Fibroblast of skin of abdomen (primary cell): Measurements from ENCODE around the gene ENO2.

Experiments used
- DNase-seq: peaks from one replicate; pipeline ENCODE4 v3.0.0-alpha.2; 2013

ENO2 gene

DNA sequence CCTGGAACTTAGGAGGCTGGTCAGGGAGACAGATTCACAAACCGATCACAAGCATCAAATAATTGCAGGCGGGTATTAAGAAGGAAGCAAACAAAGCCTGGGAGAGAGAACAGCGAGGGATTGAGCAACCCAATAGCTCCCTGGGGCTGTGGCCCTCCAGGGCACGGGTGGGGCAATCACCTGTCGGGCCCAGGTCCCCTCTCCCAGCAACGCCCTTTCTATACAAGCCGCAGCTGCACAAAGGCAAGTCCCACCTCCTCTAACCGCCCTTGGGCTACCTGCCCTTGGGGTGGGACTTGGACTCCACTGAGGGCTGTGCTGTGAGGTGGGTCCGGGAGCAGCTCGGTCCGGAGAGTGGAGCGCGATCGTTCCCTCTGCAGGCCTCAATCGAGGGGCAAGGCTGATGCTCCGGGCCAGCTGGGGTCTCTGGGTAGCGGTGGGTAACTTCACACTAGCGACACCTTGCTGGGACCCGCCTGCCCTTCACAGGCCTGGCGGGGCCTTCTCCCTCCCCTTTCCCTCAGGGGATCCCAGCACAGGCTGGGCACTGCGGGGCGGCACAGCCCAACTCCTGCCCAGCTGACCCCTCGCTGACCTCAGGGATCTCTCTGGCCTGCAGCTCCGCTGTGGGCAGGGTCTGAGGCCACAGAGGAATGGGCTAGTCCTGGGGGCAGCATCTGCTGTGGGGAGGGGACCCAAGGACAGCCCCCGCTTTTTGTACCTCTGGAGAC, 48.1 kb downstream of the ENO2 start:
- DNase-seq: no peak

DNA sequence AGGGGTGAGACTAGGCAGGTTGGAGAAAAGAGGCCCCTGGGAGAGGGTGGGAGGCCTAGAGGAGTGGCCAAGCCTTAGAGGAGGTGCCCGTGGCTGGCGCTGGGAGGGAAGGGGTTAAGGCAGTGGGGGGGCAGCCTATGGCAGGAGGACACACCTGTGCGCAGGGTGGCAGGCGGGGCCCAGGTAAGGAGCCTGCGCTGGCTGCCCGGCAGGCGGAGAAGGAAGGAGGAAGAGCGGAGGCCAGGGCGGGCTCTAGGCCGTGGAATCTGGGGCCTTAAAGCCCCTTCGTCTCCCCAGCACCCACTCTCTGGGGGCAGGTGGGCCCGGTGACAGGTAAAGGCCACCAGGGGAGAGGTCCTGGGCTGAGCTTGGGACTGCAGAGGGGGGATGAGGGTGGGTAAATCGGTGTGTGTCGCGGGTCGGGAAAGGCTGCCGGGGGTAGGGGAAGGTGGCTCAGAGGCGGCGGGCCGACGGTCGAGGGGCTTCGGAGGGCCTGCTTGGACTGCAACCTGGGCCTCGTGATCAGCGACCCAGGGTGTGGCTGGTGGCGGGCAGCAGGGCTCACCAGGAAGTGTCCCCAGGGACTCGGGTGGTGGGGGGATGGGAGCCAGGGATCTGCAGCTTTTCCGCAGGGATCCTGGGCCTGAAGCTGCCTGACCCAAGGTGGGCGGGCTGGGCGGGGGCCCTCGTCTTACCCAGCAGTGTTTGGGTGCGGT, 48.8 kb downstream of the ENO2 start:
- DNase-seq: no peak

DNA sequence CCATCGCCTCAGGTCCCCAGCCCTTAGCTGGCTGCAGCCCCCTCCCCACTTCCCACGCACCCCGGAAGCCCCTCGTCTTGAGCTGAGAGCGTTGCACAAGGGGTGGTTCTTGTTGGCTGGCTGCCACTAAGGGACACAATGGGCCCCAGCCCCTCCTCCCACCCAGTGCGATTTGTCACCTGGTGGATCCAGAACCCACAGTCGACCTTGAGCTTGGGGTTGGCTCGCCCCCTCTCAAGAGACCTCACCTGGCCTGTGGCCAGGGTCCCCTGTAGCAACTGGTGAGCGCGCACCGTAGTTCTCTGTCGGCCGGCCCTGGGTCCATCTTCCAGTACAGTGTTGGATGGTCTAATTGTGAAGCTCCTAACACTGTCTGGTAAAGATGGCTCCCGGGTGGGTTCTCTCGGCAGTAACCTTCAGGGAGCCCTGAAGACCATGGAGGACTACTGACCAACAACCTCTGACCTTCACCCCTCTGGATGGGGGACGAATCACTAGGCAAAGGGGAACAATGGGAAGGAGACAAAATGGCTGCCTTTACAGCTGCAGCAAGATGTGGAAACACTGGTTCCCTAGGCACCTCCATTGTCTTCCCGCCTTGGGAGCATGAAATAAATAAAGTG, 49.5 kb downstream of the ENO2 start:
- DNase-seq: no peak

DNA sequence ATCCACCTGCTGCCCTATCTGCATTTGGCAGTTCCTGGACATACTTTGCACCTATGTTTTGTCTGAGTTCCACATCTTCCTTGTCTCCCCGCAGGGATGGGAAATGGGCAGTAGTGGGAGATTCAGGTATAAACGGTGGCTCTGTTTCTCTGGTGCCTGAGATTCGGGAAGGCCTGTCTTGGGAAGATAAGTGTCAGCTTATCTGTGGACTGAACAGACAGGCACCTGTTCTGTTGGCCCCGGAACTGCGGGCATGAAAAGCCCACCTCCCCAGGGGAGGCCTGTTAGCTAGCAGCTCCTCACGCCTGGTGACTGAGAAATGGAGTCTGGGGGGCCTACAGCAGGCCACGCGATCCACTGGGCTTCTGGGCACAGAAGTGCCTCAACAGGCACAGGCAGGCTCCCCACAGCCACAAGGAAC, 50.2 kb downstream of the ENO2 start:
- DNase-seq: no peak

DNA sequence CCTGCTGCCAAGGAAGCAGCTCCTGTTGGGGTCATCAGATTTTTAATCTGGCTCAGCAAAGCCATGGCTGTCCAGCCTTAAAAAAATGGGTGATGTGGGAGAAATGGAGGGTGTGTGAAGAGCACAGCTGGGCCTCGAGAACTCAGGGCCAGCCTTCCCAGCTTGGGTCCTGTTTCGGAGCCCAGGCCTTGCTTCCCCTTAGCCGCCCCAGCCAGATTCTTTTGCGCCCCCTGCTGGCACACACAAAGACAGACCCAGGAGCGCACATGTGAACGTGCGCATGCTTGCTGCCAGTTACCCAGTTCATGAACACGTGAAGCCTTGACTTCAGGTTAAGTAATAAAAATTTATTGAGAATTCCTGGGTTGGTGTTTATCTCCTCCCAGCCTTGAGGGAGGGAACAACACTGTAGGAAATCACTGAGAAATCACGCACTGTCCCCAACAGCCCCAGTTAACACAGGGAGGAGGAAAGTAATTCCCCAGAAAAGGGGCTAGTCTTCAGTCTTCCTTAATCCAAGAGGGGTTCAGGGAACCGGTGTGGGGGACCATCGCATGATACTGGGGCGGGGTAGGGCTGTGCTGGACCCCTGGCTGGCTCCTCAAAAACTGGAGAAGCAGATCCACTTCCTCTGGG, 50.8 kb downstream of the ENO2 start:
- DNase-seq: peak; percentile 79

DNA sequence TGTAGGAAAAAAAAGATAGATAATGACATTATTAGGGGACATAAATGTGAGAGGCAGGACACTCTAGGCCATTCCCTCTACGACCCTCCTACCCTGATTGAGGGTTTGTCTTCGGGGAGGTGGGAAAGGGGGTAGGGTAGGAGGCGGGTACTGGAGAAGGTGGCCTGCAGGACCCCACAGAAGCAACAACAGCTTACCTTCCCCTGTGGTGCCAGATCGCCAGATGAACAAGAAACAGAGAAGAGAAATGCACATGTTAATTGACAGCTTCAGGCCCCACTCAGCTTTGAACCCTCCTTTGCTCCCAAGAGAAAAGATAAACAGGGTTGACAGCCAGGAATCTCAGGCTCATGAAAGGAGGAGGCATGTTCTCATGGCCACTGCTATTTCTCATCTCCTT, 51.3 kb downstream of the ENO2 start:
- no peak for DNase-seq

DNA sequence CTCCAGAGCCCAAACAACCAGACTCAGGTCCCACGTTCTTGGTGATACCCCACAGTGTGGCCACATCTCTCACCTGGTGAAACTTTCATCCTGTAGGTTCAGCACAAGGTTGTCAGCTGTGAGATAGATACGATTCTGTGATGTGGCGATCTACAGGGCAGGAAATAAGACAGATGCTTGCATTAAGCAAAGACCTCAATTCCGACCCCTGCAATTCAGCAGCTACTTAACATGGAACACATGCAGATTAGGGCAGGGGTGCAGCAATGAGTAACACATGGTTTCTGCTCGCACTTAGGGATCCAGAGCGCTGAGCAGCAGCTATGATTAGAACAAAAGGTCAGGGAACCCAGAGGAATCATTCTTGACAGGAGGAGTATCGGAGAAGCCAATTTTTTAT, 52.0 kb downstream of the ENO2 start:
- DNase-seq: no peak

DNA sequence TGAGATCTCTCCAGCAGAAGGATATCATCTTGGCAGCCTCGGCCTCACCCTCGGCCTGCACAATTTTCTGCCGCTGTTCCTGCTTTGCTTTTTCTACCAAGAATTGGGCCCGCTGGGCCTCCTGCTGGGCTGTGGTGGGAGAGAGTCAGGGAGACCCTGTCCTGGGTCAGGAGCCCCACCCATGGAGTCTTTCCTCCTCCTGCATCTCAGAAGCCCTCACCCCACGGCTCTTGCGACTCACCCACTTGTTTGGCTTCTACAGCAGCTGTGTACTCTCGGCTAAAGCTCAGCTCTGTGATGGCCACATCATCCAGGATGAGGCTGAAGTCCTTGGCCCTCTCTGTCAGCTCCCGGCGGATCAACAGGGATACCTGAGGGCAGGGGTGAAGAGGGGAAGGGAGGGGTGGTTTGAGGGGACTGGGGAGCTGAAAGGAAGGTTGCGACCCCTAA, 53.3 kb downstream of the ENO2 start:
- DNase-seq: no peak

DNA sequence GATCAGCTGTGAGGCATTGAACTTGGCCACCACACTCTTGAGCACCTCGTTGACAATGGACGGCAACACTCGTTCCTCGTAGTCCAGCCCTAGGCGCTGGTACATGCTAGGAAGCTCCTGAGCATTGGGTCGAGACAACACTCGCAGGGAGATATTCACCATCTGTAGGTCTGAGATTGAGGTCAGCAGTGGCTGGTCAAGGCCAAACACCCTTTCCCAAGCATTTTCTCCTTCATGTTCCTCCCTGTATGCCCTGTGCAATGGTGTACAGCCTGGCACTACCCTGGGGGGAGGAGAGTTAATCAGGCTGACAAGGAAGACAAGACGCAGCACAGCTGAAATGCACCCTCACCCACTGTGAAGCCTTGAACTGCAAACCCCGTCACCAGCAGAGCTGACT, 54.0 kb downstream of the ENO2 start:
- DNase-seq: no peak

DNA sequence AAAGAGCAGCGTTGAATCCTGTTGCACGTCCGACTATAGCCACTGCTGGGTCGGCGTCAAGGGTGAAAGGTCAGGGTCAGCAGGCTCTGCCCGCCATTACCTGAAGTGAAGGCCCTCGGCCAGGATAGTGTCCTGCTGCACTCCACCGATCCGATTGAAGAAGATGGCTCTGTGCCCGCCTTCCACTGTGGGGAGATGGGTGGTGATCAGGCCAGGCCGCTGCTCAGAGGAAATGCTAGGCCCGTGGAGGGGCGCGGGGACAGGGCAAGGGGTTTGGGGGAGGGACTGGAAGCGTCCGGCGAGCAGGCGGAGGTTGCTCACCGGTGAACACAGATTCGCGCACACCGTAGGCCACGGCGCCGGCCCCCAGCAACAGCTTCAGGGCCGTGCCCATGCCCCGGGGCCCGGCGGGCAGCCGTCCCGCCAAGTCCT, 55.7 kb downstream of the ENO2 start:
- DNase-seq: no peak
